ENCODE results near the gene CPS1.

- no peak for TF ChIP-seq CTCF (IDR thresholded peaks at IDR 0.05; ENCODE audit: low read length)
- no peak for TF ChIP-seq EZH2 (IDR thresholded peaks at IDR 0.05; ENCODE audit: borderline replicate concordance, low read length)
Measured at GRCh38 chr2:210517264-210517663, 39.1 kb upstream of the CPS1 start.

Data from OCI-LY1 (cell line).